Pulmonary artery endothelial cell (primary cell): ENCODE data around the gene CDK19. TPM values are rescaled to one million over a fixed set of nuclear protein-coding genes. Genes with fewer than 3 reads are reported as not detected.
"Not testable (repeated sequence)": the region's sequence is repeated elsewhere in the genome, so short reads cannot be mapped to it uniquely, and the experiment has no call there.

Experiments used
- DNase-seq: peaks from one replicate; pipeline ENCODE4 v3.0.0-alpha.2; 2011; ENCODE audit warnings: low read depth, low spot score
- total RNA-seq: library from RNA; depleted of rRNA; stranded (reverse); fragments of >200 nt; gene quantifications from 2 replicates; pipeline ENCODE4 v1.2.3, GENCODE V29; 2014

The CDK19 gene
- total RNA-seq, 1 donor from 2014 or later: 5.1 TPM

DNA sequence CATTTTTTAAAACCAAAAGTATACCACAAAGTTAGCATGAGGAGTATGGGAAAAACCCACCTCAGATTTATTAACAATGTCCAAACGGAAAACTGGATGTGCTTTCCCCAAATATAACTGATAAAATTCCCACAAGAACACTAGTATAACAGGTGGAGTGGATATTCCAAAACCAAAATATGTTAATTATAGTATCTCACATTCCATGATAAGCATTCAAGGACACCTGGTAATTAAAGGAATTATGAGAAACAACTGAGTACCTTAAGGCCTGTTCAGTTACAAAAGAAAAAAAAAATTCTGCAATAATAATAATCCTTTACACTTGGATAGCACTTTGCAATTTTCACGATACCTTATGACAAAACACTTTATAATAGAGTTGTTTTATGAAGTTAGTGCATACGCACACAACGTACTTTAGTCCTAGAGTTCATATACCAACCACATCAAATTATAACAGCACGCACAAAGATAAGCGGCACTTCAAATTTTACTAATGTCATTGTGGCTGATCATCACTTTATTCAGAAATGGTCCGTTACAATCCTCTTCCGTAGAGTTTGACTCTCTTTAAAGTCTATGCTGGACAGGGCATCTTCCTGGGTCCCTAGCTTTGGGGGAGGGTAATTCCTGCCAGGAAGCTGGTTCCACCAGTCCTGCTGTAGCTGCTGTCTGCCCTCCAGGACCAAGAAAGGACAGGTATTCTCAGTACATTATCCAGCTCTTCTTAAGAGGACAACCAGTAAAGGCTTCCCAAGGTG, 1.7 kb downstream of the CDK19 start:
- no peak for DNase-seq

DNA sequence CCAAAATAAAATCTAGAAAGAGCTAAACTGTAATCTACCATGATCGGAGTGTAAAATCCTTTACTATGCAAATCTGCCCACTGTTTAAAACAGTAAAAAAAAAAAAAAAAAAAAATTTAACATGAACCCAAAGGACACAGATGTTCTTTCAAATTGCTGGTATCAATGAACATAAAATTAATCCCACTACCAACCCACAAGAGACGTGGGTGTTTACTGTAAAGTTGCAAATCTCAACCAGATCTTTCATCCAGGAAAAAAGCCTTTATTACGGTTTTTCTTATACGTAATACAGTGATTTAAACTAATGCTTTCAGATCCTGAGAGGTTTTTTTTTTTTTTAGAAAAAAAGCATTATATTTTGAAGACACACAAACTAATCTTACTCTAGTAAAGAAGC, 2.5 kb downstream of the CDK19 start:
- no peak for DNase-seq

DNA sequence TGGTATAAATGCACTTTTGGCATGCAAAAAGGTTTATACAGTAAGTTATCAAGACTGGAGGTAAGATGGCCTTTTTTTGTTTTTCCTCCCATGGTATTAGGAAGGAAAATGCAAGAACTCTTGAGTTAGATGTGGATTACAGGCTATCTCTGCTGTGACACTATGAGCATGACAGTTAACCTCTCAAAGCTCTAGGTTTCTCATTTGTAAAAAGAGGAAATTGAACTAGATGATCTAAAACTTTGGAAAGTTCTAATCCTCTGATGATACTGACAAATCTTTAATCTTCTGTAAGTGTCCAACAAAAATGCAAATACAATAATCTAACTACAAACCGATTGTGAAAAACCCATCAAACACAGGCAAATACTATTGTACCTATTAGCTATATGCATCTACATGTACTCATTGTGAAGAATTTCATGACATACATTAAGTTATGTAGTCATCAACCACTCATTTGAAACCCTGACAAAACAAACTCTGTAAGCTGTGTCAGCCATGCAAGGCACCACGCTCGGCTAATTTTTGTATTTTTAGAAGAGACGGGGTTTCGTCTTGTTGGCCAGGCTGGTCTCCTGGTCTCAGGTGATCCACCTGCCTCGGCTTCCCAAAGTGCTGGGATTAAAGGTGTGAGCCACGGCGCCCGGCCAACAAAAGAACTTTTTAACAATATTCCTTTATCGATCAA, 4.2 kb downstream of the CDK19 start:
- no peak for DNase-seq

DNA sequence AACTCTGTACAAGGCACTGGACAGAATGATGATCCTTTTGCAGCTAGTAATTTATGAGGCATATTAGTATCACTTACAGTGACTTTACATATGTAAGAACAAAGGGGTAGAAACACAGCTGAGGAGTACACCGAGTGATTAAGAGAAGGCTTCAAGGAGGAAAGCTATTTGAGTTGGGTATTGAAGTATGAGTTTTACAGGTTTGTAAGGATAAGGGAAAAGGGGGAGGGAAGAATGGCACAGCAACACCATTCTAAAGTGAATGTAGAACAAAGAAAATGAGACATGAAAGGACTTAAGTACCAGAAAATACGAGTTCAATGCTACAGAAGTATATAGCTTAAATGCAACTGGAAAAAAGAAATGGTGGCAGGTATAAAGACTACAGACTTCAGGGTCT, 5.5 kb downstream of the CDK19 start:
- DNase-seq: no peak

- not testable (repeated sequence) for DNase-seq
Observed at GRCh38 chr6:110802175-110802574, 13.1 kb downstream of the CDK19 start.

GRCh38 chr6:110800839-110801196, 14.5 kb downstream of the CDK19 start:
- no peak for DNase-seq

DNA sequence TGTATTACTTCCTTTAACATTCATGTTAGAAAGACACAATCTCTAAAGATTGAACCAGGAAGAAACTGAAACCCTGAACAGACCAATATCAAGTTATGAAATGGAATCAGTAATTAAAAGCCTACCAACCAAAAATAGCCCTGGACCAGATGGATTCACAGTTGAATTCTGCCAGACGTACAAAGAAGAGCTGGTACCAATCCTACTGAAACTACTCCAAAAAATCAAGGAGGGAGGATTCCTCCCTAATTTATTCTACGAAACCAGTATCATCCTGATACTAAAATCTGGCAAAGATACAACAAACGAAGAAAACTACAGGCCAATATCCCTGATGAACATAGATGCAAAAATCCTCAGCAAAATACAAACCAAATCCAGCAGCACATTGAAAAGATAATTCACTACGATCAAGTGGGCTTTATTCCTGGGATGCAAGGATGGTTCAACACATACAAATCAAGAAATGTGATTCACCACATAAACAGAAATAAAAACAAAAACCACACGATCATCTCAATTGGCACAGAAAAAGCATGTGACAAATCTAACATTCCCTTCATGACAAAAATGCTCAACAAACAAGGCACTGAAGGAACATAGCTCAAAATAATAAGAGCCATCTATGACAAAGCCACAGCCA, 15.0 kb downstream of the CDK19 start:
- no peak for DNase-seq

GRCh38 chr6:110799655-110800054, 15.6 kb downstream of the CDK19 start:
- DNase-seq: no peak

- DNase-seq: no peak
Observed at GRCh38 chr6:110799189-110799588, 16.1 kb downstream of the CDK19 start.

GRCh38 chr6:110795271-110795670, 20.0 kb downstream of the CDK19 start:
- DNase-seq: no peak

DNA sequence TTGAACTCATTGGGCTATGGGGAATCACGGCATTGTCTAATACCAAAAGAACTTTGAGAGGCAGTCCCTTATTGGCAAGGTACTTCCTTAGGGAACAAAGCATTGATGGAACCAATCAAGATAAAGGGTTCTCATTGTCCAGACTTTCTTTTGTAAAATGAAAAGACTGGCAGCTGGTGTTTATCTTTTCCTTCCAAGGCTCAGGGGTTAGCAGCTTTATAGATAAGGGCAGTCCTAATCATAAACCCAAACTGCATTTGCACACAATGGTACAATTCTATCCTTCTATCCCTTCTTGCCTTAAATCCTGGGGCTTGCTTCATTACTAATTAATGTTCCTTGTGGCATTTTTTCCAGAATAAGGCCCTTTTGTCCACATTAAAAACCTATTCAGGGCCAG, 28.6 kb downstream of the CDK19 start:
- no peak for DNase-seq

GRCh38 chr6:110786271-110786670, 29.0 kb downstream of the CDK19 start:
- DNase-seq: no peak

DNA sequence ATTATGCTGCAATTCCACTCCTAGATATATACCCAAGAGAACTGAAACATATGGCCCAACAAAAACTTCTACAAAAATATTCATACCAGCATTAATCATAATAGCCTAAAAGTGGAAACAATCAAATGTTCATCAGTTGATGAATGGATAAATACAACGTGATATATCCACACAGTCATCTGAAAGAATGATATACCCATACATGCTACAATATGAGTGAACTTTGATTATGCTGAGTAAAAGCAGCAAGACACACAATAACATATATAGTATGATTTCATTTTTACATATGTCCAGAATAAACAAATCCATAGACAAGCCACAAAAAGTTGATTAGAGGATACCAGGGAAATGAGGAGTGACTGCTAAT, 30.7 kb downstream of the CDK19 start:
- no peak for DNase-seq

DNA sequence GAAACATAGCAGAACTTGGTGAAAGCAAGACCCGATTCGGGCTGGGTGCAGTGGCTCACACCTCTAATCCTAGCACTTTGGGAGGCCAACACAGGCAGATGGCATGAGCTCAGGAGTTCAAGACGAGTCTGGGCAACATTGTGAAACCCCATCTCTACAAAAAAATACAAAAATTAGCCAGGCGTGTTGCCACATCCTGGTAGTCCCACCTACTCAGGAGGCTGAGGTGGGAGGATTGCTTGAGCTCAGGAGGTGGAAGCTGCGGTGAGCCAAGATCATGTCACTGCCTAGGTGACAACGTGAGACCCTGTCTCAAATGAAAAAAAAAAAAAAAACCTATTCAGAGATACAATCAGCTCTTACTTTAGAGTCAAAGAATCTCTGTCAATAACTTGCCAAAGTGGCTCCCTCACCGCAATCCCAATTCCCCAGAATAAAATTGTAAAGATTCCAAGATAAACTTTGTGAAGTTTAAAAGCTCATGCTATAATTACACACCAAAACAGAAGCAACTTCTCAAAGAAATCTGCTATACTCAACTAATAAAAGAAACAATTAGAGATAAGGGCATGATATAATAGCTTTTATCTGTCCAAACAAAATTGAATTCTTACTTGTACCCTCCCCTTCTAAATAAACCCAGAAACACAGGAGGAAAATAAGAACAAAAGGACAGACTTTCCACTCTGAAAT, 33.6 kb downstream of the CDK19 start:
- no peak for DNase-seq

- DNase-seq: no peak
Observed at GRCh38 chr6:110778333-110778732, 36.9 kb downstream of the CDK19 start.

GRCh38 chr6:110777636-110778035, 37.6 kb downstream of the CDK19 start:
- DNase-seq: no peak

GRCh38 chr6:110776413-110776812, 38.9 kb downstream of the CDK19 start:
- no peak for DNase-seq

DNA sequence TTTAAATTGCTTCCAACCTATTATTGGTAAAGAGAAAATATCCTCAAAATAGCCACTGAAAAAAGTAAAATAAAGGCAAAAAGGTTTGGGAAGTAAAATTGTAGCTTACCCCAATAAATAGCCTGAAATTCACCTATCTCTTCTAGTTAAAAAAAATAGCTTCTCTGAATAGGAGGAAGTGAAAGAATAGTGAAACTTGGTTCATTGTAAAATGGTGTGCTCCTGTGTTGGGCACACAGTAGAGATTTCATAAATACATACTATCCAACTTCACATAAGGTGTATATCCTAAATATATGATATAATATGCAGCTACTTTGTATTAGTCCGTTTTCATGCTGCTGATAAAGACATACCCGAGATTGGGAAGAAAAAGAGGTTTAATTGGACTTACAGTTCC, 45.3 kb downstream of the CDK19 start:
- DNase-seq: no peak

- DNase-seq: no peak
Observed at GRCh38 chr6:110768057-110768456, 47.2 kb downstream of the CDK19 start.

- no peak for DNase-seq
Observed at GRCh38 chr6:110761371-110761770, 53.9 kb downstream of the CDK19 start.

DNA sequence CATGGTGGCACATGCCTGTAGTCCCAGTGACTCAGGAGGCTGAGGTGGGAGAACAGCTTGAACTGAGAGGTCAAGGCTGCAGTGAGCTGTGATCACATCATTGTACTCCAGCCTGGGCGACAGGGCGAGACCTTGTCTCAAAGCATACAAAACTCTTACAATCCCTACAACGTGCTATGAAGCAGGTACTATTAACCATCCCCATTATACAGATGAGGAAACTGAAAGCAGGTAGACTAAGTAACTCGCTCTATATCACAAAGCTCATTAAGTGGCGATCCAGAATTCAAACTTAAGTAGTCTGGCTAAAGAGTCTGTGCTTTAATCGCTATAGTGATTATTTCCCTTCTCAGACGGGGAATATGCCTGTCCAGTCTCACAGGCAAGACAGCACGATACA, 54.7 kb downstream of the CDK19 start:
- DNase-seq: no peak

DNA sequence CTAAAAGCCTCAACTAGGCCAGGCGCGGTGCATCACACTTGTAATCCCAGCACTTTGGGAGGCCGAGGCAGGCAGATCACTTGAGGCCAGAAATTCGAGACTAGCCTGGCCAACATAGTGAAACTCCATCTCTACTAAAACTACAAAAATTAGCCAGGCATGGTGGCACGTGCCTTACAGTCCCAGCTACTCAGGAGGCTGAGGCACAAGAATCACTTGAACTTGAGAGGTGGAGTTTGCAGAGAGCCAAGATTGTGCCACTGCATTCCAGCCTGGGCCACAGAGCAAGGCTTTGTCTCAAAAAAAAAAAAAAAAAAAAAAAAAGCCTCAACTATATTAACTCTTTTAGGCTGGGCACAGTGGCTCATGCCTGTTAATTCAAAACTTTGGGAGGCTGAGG, 55.2 kb downstream of the CDK19 start:
- DNase-seq: not testable (repeated sequence)
